ENCODE results near the gene TTBK1. TPM values are rescaled to one million over a fixed set of nuclear protein-coding genes. Genes with fewer than 3 reads are reported as not detected.

The TTBK1 gene
- total RNA-seq, 1 experiment from 2014 or later: 0.68 TPM

- no peak for TF ChIP-seq ZNF281 (CRISPR knock-in tag; IDR thresholded peaks at IDR 0.05)
- TF ChIP-seq CREB1 (CRISPR knock-in tag; IDR thresholded peaks at IDR 0.05): no peak
- TF ChIP-seq MLX (CRISPR knock-in tag; IDR thresholded peaks at IDR 0.05): no peak
Measured at GRCh38 chr6:43294536-43294935, 51.3 kb downstream of the TTBK1 start (continued).

GRCh38 chr6:43295456-43295855, 52.2 kb downstream of the TTBK1 start:
- DNase-seq (ENCODE audit: low spot score) (no peak), ATAC-seq (no peak)
- POLR2A ChIA-PET: no interaction called here
- no peak for TF ChIP-seq CTCF (IDR thresholded peaks at IDR 0.05)
- Mint-ChIP-seq H3K27ac (no peak overlapping the region), H3K4me1 (peaks cover 11% of the 10 kb centered on the region), H3K36me3 (no peaks in the 10 kb centered on the region), H3K27me3 (ENCODE audit: low read depth) (peaks cover 5% of the 10 kb centered on the region), H3K9me3 (no peaks in the 10 kb centered on the region), H3K4me3 (no peak overlapping the region)
- CTCF ChIA-PET: interaction anchor here (2.5 to 5.2 kb wide), 2 partner anchors 8 to 61 kb away, joined by 7 to 49 read pairs; no protein-coding TSS in a partner anchor

- no peak for ATAC-seq
- POLR2A ChIA-PET: interaction anchor here (0.6 to 1.9 kb wide), 4 partner anchors 9 to 95 kb away, joined by 3 to 9 read pairs (median 6); partner anchors contain the start of gene CRIP3
- Mint-ChIP-seq H3K36me3 (no peaks in the 10 kb centered on the region), H3K27me3 (ENCODE audit: low read depth) (peaks cover 5% of the 10 kb centered on the region), H3K4me1 (peaks cover 11% of the 10 kb centered on the region), H3K9me3 (no peaks in the 10 kb centered on the region), H3K27ac (no peak overlapping the region), H3K4me3 (no peak overlapping the region)
- CTCF ChIA-PET: interaction anchor here (0.7 to 5.2 kb wide), 10 partner anchors 10 to 199 kb away, joined by 3 to 49 read pairs (median 6); partner anchors contain the start of genes CRIP3, CUL9 and DNPH1
- TF ChIP-seq OVOL2 (CRISPR knock-in tag; IDR thresholded peaks at IDR 0.05; ENCODE audit: borderline replicate concordance): no peak
- no peak for TF ChIP-seq IRF2 (CRISPR knock-in tag; IDR thresholded peaks at IDR 0.05; ENCODE audit: borderline replicate concordance, low read depth)
- no peak for TF ChIP-seq IRF1 (CRISPR knock-in tag; IDR thresholded peaks at IDR 0.05)
- TF ChIP-seq SOX15 (CRISPR knock-in tag; IDR thresholded peaks at IDR 0.05): no peak
- TF ChIP-seq SMAD4 (CRISPR knock-in tag; IDR thresholded peaks at IDR 0.05): no peak
- TF ChIP-seq CREB1 (CRISPR knock-in tag; IDR thresholded peaks at IDR 0.05): no peak
- TF ChIP-seq JAZF1 (CRISPR knock-in tag; IDR thresholded peaks at IDR 0.05): no peak
- no peak for TF ChIP-seq SMAD3 (CRISPR knock-in tag; IDR thresholded peaks at IDR 0.05; ENCODE audit: borderline replicate concordance)
- no peak for TF ChIP-seq ATF2 (CRISPR knock-in tag; IDR thresholded peaks at IDR 0.05; ENCODE audit: borderline replicate concordance, low read depth)
- DNase-seq (ENCODE audit: low spot score): no peak
Measured at GRCh38 chr6:43296780-43297497, 53.7 kb downstream of the TTBK1 start.

All from WTC11 (cell line).